H1 (cell line): ENCODE results near the gene UBTD2. TPM values are rescaled to one million over a fixed set of nuclear protein-coding genes. Genes with fewer than 3 reads are reported as not detected.

ENCODE experiments used
- CTCF ChIA-PET: fragments of 300-600 bp; sonication (Branson Sonifier 250); formaldehyde crosslinking; loops from one replicate; lab custom pipeline; 2021; ENCODE audit not compliant: partially characterized antibody; lab: Charles Lee
- POLR2A ChIA-PET: fragments of 300-600 bp; sonication (Branson Sonifier 250); formaldehyde crosslinking; loops from one replicate; lab custom pipeline; 2021; ENCODE audit warnings: inconsistent platforms; ENCODE audit not compliant: partially characterized antibody; lab: Charles Lee
- DNase-seq, 2 experiments: peaks; one replicate each; pipeline versions ENCODE4 v3.0.0 to v3.0.0-alpha.2; 2010 to 2022; ENCODE audit warnings: low spot score in 2 of 2, low read depth in 1 of 2, mixed read lengths in 1 of 2
- FAIRE-seq: peaks from 2 replicates; lab custom pipeline; 2011; peaks lifted over from hg19 to GRCh38; lab: Jason Lieb, UNC
- H2AFZ ChIP-seq: 2 replicates; pipeline ENCODE4 v1.8.1; 2012; ENCODE audit warnings: low read length, inconsistent platforms
- H2AK5ac ChIP-seq: 2 replicates; pipeline ENCODE4 v1.6.1; 2013; ENCODE audit warnings: low read depth, low read length
- H2BK120ac ChIP-seq: replicated peaks from 2 replicates; pipeline ENCODE3; 2013; ENCODE audit warnings: low read depth, low read length, inconsistent platforms
- H2BK12ac ChIP-seq: 2 replicates; pipeline ENCODE4 v1.6.1; 2013; ENCODE audit warnings: low read depth, low read length
- H2BK15ac ChIP-seq: 2 replicates; pipeline ENCODE4 v1.6.1; 2013; ENCODE audit warnings: low read length
- H2BK20ac ChIP-seq: 2 replicates; pipeline ENCODE4 v1.6.1; 2013; ENCODE audit warnings: low read length
- H2BK5ac ChIP-seq: 2 replicates; pipeline ENCODE4 v1.6.1; 2013; ENCODE audit warnings: low read depth, low read length
- H3K14ac ChIP-seq: 2 replicates; pipeline ENCODE4 v1.6.1; 2013; ENCODE audit warnings: inconsistent platforms; ENCODE audit not compliant: insufficient read length
- H3K18ac ChIP-seq: 2 replicates; pipeline ENCODE4 v1.6.1; 2013; ENCODE audit warnings: low read length; ENCODE audit errors: extremely low read depth
- H3K23ac ChIP-seq: 2 replicates; pipeline ENCODE4 v1.6.1; 2013; ENCODE audit warnings: inconsistent platforms; ENCODE audit not compliant: insufficient read length
- H3K23me2 ChIP-seq: 2 replicates; pipeline ENCODE4 v1.6.1; 2013; ENCODE audit warnings: low read depth, low read length
- H3K27ac ChIP-seq: 2 replicates; pipeline ENCODE4 v1.6.1; 2011; ENCODE audit warnings: low read depth, low read length, inconsistent platforms
- H3K27me3 ChIP-seq, 4 experiments: replicated peaks in 1 of 4; 1 replicate in 1 of 4; 2 replicates in 3 of 4; pipeline versions ENCODE4 v1.6.1 to v1.8.1; 2011 to 2013; ENCODE audit warnings: low read length in 3 of 4, mild to moderate bottlenecking in 3 of 4, inconsistent platforms in 2 of 4, mixed read lengths in 2 of 4, moderate library complexity in 1 of 4; ENCODE audit not compliant: control insufficient read depth in 3 of 4, insufficient read depth in 3 of 4; ENCODE audit errors: extremely low read depth in 1 of 4
- H3K36me3 ChIP-seq, 4 experiments: 2 replicates each; pipeline versions ENCODE4 v1.6.1 to v1.8.1; 2011 to 2013; ENCODE audit warnings: mild to moderate bottlenecking in 4 of 4, low read length in 3 of 4, moderate library complexity in 2 of 4, control low read depth in 1 of 4, inconsistent platforms in 1 of 4; ENCODE audit not compliant: insufficient read depth in 4 of 4, control insufficient read depth in 2 of 4
- H3K4ac ChIP-seq: replicated peaks from 2 replicates; pipeline ENCODE3; 2013; ENCODE audit warnings: low read length, low read depth, mixed read lengths, inconsistent platforms; ENCODE audit not compliant: insufficient read length
- H3K4me1 ChIP-seq, 4 experiments: replicated peaks in 1 of 4; 1 replicate in 1 of 4; 2 replicates in 3 of 4; pipeline versions ENCODE4 v1.6.1 to v1.8.1; 2011 to 2013; ENCODE audit warnings: low read length in 3 of 4, inconsistent platforms in 2 of 4, mixed read lengths in 1 of 4; ENCODE audit not compliant: insufficient read depth in 4 of 4, control insufficient read depth in 3 of 4
- H3K4me2 ChIP-seq, 2 experiments: 2 replicates each; pipeline versions ENCODE4 v1.6.1 to v1.8.1; 2011 to 2013; ENCODE audit warnings: low read depth in 2 of 2, low read length in 2 of 2, control low read depth in 1 of 2, inconsistent platforms in 1 of 2, mild to moderate bottlenecking in 1 of 2; ENCODE audit not compliant: insufficient read depth in 1 of 2
- H3K4me3 ChIP-seq, 4 experiments: fragments of 200-600, 300-600 bp in 1 of 4; sonication (generic), shearing (Covaris generic), sonication (Bioruptor Twin) in 1 of 4; 2 replicates each; pipeline versions ENCODE4 v1.5.1 to v1.8.1; 2011 to 2016; ENCODE audit warnings: low read length in 4 of 4, low read depth in 3 of 4, control low read depth in 2 of 4, inconsistent platforms in 2 of 4, mild to moderate bottlenecking in 2 of 4, mixed read lengths in 1 of 4, moderate library complexity in 1 of 4; ENCODE audit not compliant: insufficient read depth in 2 of 4; ENCODE audit errors: extremely low read depth in 1 of 4
- H3K56ac ChIP-seq: replicated peaks from 2 replicates; pipeline ENCODE3; 2013; ENCODE audit warnings: low read depth, mild to moderate bottlenecking, mixed read lengths, low read length, inconsistent platforms; ENCODE audit not compliant: insufficient read length
- H3K79me1 ChIP-seq: 2 replicates; pipeline ENCODE4 v1.6.1; 2013; ENCODE audit warnings: low read depth, low read length, control low read depth
- H3K79me2 ChIP-seq, 2 experiments: 2 replicates each; pipeline versions ENCODE4 v1.6.1 to v1.8.1; 2012 to 2013; ENCODE audit warnings: low read length in 2 of 2, mild to moderate bottlenecking in 2 of 2, inconsistent platforms in 1 of 2; ENCODE audit not compliant: insufficient read depth in 2 of 2, control insufficient read depth in 1 of 2
- H3K9ac ChIP-seq, 4 experiments: replicated peaks in 1 of 4; 1 replicate in 1 of 4; 2 replicates in 3 of 4; pipeline versions ENCODE4 v1.6.1 to v1.8.1; 2011 to 2013; ENCODE audit warnings: low read depth in 3 of 4, low read length in 3 of 4, control low read depth in 2 of 4, mild to moderate bottlenecking in 2 of 4, moderate library complexity in 2 of 4, inconsistent platforms in 1 of 4; ENCODE audit errors: extremely low read depth in 1 of 4
- H3K9me3 ChIP-seq, 2 experiments: 2 replicates each; pipeline versions ENCODE4 v1.6.1 to v1.8.1; 2012 to 2013; ENCODE audit warnings: mild to moderate bottlenecking in 2 of 2, moderate library complexity in 2 of 2, control low read depth in 1 of 2, inconsistent platforms in 1 of 2, low read depth in 1 of 2, low read length in 1 of 2, mixed read lengths in 1 of 2; ENCODE audit not compliant: insufficient read depth in 2 of 2
- H4K20me1 ChIP-seq, 2 experiments: replicated peaks in 1 of 2; 2 replicates each; pipeline versions ENCODE3 to v1.8.1; 2011 to 2013; ENCODE audit warnings: inconsistent platforms in 2 of 2, low read length in 2 of 2, mild to moderate bottlenecking in 1 of 2; ENCODE audit not compliant: insufficient read depth in 2 of 2, control insufficient read depth in 1 of 2
- H4K5ac ChIP-seq: 2 replicates; pipeline ENCODE4 v1.6.1; 2013; ENCODE audit warnings: low read length, low read depth, mixed read lengths, inconsistent platforms; ENCODE audit not compliant: insufficient read length
- H4K8ac ChIP-seq: 2 replicates; pipeline ENCODE4 v1.8.0; 2013; ENCODE audit warnings: mild to moderate bottlenecking, moderate library complexity, low read length, inconsistent platforms; ENCODE audit not compliant: insufficient read depth; ENCODE audit errors: extremely low read depth
- H4K91ac ChIP-seq: replicated peaks from 2 replicates; pipeline ENCODE3; 2013; ENCODE audit warnings: low read length, mixed read lengths, inconsistent platforms; ENCODE audit not compliant: insufficient read length
- CTBP2 ChIP-seq: IDR thresholded peaks from 2 replicates; pipeline ENCODE4 v1.7.0; 2011; ENCODE audit warnings: borderline replicate concordance, mild to moderate bottlenecking, moderate library complexity, mixed read lengths, low read length; ENCODE audit not compliant: insufficient read depth, insufficient read length
- SIX5 ChIP-seq: IDR thresholded peaks from 2 replicates; pipeline ENCODE4 v1.6.1; 2011; ENCODE audit warnings: mild to moderate bottlenecking, low read depth, low read length
- WGBS, 2 experiments: shearing (Covaris generic) in 1 of 2; methylation state at CpG; one replicate each; pipeline versions ENCODE4 v1.1.6 to v1.1.7; 2013 to 2015; ENCODE audit warnings: low lambda C conversion rate in 2 of 2, mixed read lengths in 2 of 2, inconsistent platforms in 1 of 2, low coverage in 1 of 2, missing lambda C conversion rate in 1 of 2; ENCODE audit not compliant: insufficient replicate concordance in 2 of 2, insufficient coverage in 1 of 2, insufficient read length in 1 of 2; ENCODE audit errors: extremely low coverage in 1 of 2, missing lambda C conversion rate in 1 of 2; 5-methylcytosine and 5-hydroxymethylcytosine counted together
- polyA plus RNA-seq, 7 experiments: library from polyadenylated mRNA; depleted of rRNA in 3 of 7; stranded (reverse) in 5 of 7; unstranded in 2 of 7; fragments of >200 nt in 5 of 7; fragments of 200-250 nt in 2 of 7; gene quantifications; 1 replicate in 5 of 7; 2 replicates in 1 of 7; 4 replicates in 1 of 7; pipeline versions ENCODE4 v1.2.1 to v1.2.3, GENCODE V29; 2011 to 2013; ENCODE audit warnings: missing spikeins in 2 of 7, mixed read lengths in 2 of 7
- total RNA-seq: library from RNA; stranded (reverse); fragmentation: NEBNext Ultra II Directional; extraction: Animal tissue kit (Norgen Biotek cat#: 25700); gene quantifications from 2 replicates; pipeline ENCODE4 v1.2.1, GENCODE V29; 2021
- TF ChIP-seq, protein P1 (sequence below), 3 experiments: IDR thresholded peaks; 1 replicate in 2 of 3; 2 replicates in 1 of 3; pipeline versions ENCODE4 v1.5.1 to v1.6.1; 2011; ENCODE audit warnings: low read length in 3 of 3, mild to moderate bottlenecking in 3 of 3, inconsistent platforms in 2 of 3, low read depth in 1 of 3, moderate library complexity in 1 of 3; ENCODE audit not compliant: insufficient read depth in 1 of 3; ENCODE audit errors: control extremely low read depth in 1 of 3

Gene UBTD2
- total and polyA plus RNA-seq, 2 of the 8 experiments (the other 6 are each of a cell fraction or from before 2014, with no cell fraction given) = 14.5 to 39.2 TPM

DNA sequence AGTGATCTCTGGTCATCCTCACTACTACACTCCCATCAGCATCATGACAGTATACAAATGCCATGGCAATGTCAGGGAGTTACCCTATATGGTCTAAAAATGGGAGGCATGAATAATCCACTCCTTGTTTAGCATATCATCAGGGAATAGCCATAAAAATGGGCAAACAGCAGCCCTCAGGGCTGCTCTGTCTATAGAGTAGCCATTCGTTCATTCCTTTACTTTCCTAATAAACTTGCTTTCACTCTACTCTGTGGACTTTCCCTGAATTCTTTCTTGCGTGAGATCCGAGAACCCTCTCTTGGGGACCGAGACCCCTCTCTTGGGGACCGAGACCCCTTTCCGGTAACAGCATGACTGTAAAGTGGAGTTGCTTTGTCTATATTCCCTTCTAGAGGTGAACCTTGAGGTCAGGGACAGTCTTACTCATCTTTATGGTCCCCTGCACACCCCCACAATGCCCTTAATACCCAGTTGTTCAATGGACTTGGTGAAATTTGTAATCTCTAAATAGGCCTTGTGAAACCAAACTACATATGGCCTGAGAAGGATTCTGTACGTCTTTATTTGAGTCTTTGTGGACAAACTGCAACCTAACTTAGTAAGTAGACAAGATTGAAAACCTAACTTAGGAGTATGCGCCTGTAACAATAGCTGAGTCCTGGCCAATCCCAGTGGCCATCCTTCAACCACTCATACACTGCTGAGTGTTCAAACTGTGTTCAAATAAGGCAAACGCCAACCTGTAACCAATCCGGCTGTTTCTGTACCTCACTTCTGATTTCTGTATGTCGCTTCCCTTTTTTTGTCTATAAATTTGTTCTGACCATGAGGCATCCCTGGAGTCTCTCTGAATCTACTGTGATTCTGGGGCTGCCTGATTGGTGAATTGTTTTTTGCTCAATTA, 32.3 kb upstream of the UBTD2 start:
- no peak overlapping the region for H3K4me2 ChIP-seq
- H2BK5ac ChIP-seq = no peak overlapping the region
- H3K56ac ChIP-seq = no peak overlapping the region
- no peaks in the 10 kb centered on the region for H3K23me2 ChIP-seq
- WGBS, 2 experiments = 91% methylated on average over 10 of the region's 11 CpGs; no CpG with 5 or more reads in 1 of the 2 experiments
- no peak overlapping the region for H3K23ac ChIP-seq
- H3K18ac ChIP-seq = no peak overlapping the region
- H3K9me3 ChIP-seq = no peaks in the 10 kb centered on the region
- H4K91ac ChIP-seq = no peak overlapping the region
- H2BK120ac ChIP-seq = no peak overlapping the region
- no peak for DNase-seq
- no peak overlapping the region for H4K8ac ChIP-seq
- H3K4me3 ChIP-seq = no peak overlapping the region
- H2BK15ac ChIP-seq = no peak overlapping the region
- ChIA-PET POLR2A (no interaction called here), CTCF (interaction anchor here (0.5 to 0.6 kb wide), 2 partner anchors 246 to 732 kb away, joined by 3 read pairs; no protein-coding TSS in a partner anchor)
- no peaks in the 10 kb centered on the region for H3K79me2 ChIP-seq
- no peak overlapping the region for H2AK5ac ChIP-seq
- H2BK12ac ChIP-seq = no peak overlapping the region
- no peaks in the 10 kb centered on the region for H3K79me1 ChIP-seq
- no peak overlapping the region for H3K14ac ChIP-seq
- no peaks in the 10 kb centered on the region for H3K4me1 ChIP-seq
- H2BK20ac ChIP-seq = no peak overlapping the region
- TF ChIP-seq, protein P1, sequence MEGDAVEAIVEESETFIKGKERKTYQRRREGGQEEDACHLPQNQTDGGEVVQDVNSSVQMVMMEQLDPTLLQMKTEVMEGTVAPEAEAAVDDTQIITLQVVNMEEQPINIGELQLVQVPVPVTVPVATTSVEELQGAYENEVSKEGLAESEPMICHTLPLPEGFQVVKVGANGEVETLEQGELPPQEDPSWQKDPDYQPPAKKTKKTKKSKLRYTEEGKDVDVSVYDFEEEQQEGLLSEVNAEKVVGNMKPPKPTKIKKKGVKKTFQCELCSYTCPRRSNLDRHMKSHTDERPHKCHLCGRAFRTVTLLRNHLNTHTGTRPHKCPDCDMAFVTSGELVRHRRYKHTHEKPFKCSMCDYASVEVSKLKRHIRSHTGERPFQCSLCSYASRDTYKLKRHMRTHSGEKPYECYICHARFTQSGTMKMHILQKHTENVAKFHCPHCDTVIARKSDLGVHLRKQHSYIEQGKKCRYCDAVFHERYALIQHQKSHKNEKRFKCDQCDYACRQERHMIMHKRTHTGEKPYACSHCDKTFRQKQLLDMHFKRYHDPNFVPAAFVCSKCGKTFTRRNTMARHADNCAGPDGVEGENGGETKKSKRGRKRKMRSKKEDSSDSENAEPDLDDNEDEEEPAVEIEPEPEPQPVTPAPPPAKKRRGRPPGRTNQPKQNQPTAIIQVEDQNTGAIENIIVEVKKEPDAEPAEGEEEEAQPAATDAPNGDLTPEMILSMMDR (IDR thresholded peaks at IDR 0.05; ENCODE audit: control extremely low read depth in 1 of 3, insufficient read depth in 1 of 3, low read depth in 1 of 3, low read length in 3 of 3) = no peak
- TF ChIP-seq SIX5 = no peak
- no peak for TF ChIP-seq CTBP2
- no peak for FAIRE-seq
- H2AFZ ChIP-seq = no peak overlapping the region
- no peak overlapping the region for H3K27ac ChIP-seq
- H3K9ac ChIP-seq = no peak overlapping the region
- H3K36me3 ChIP-seq = no peaks in the 10 kb centered on the region
- H3K4ac ChIP-seq = no peak overlapping the region
- no peaks in the 10 kb centered on the region for H3K27me3 ChIP-seq
- no peaks in the 10 kb centered on the region for H4K20me1 ChIP-seq
- no peak overlapping the region for H4K5ac ChIP-seq
